Limb (tissue), 2 donors: Measurements from ENCODE around the gene SLC1A3.
"Not testable (repeated sequence)": the region's sequence is repeated elsewhere in the genome, so short reads cannot be mapped to it uniquely, and the experiment has no call there.

Experiments
- DNase-seq, 2 donors: peaks; one replicate each; pipeline ENCODE4 v3.0.0-alpha.2; 2016; ENCODE audit errors: extremely low spot score in 2 of 2

Gene SLC1A3

GRCh38 chr5:36630201-36631145, 24.1 kb downstream of the SLC1A3 start:
- no peak for DNase-seq

GRCh38 chr5:36631154-36631553, 24.7 kb downstream of the SLC1A3 start:
- no peak for DNase-seq

DNA sequence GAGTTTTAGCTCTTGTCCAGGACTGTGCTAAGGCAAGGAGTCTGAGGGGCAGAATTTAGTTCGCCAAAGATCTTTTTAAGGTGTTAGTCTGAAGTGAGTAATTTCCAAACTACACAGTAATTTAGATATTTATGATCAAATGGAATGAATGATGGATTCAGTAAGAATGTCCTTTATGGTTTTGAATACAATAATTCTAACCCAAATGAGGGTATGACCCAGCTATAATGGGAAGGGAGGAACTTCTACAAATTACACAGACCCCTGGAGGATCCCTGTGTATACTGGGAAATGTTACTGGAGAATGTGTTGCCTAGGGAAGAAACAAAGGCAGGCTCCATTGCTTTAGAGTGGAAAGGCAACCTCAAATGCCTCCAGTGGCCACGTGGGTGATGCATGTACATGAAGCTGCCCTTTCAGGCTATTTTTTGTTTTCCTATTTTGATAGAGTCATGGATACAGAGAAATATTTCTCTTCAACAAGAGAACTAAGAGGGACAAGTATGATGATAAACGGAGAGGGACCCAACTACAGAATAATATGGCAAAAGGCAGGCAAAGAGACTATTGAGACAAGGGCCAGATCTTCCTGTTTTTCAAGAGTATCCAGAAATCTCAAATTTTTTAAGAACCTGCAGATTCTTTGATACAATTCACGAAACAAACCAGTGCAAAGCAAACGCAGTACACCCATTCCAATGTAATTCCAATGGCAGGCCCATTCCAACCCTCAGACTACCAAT, 25.4 kb downstream of the SLC1A3 start:
- DNase-seq: no peak

DNA sequence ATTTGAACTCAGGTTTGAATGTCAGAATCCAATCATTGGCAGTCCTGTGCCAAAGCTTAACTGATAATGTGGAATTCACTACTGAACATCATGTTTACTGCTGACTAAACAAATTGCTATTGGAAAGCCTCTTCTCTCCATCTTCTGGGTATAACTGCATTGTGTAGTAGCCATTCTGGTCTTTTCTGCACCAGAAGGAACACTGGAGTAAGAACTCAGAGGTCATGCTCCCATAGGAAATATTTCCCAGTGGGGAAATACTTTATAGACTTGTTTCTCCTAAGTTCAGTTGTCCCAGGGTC, 25.9 kb downstream of the SLC1A3 start:
- DNase-seq: no peak

DNA sequence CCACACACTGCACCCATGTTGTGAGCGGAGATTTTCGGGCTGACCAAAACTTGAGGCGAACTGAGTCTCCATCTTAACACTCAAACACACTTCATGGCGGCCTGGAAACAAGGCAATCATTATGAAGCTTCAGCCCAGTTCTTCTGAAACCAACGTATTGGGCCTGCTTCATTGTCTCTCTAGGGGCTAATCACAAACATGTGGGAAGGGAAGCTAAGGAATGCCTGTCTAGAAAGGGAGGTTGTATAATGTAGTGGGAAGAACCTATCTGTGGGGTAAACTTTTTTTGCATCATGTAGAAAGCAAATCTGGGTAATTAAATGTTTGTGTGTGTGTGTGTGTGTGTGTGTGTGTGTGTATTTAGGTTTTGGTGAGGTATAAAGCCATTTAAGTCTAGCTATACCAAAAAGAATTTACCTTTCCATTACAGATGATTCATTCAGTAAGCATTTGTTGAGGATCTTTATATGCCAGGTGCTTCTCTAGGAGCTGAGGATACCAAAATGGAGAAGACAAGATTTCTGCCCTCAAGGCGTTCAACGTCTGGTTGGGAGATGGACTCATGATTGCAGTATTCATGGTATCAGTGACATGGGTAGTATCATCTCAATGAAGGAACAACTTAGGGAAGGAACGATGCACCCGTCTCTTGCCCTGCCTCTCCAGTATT, 29.4 kb downstream of the SLC1A3 start:
- DNase-seq: no peak

DNA sequence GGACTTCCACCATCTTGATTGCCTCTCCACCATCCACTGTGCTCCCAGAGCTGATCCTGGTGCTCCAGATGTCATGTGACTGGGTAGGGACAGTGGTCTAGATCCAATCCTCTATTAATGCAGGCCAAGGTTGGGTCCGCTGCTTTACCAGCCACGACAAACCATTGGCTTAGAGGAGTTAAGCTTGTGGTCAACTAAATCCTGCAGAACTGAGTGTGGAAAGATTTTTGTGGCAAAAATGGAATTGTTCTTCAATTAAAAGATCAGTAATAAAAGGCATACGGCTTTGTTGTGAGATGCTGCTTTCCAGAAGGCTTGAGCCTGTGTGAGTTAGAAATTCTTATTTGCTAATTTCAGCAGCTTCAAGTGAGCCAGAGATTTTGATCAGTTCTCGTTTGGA, 30.7 kb downstream of the SLC1A3 start:
- no peak for DNase-seq

- DNase-seq: no peak
These were observed 31.1 kb downstream of the SLC1A3 start for GRCh38 chr5:36637516-36637915.

DNA sequence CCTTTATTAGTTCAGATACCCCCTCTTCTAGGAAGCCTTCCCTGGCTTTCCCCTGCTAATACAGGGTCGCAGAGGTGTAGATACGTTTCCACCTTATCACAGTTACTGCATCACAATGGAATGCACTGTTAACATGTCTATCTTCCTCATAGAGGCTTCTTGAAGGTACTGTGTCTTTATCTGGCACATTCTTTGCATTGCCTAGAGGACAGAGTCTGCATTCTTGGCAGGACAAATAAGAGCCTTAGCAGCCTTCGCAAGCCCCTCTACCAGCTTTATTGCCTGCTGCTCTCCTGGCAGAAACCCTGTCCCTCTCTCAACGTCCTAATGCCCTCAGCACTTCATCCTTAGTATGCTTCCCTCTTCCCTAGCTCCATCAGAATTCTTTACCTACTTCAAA, 31.6 kb downstream of the SLC1A3 start:
- no peak for DNase-seq

DNA sequence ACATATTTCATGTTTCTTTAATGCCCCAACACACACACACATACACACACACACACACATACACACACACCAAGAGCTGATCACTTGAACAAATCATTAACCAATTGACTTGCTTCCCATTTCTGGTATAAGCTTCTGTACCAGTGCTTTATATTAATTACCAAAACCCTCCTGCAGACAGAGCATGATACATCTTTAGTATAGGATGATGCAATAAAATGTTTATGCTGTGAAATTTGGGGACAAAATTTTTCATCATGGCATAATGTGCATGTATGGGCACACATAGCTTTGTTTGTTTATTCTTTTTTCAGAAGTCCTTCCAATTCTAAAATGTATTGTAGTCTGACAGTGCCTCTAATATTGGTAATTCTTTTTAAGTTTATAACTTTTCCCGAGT, 34.5 kb downstream of the SLC1A3 start:
- DNase-seq: no peak

GRCh38 chr5:36641431-36641830, 35.0 kb downstream of the SLC1A3 start:
- no peak for DNase-seq

GRCh38 chr5:36642089-36642488, 35.7 kb downstream of the SLC1A3 start:
- DNase-seq: no peak

DNA sequence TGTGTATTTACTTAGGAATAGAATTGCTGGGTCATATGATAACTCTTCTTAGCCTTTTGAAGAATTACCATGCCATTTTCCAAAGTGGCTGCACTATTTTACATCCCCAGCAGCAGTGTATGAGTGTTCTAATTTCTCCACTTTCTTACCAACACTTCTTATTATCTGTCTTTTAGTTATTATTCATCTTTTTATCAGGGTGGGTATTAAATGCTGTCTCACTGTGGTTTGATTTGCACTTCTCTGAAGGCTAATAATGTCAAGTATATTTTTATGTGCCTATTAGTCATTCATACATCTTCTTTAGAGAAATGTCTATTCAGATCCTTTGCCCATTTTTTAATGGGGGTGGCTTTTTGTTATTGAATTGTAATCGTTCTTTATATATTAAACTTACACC, 36.8 kb downstream of the SLC1A3 start:
- no peak for DNase-seq

DNA sequence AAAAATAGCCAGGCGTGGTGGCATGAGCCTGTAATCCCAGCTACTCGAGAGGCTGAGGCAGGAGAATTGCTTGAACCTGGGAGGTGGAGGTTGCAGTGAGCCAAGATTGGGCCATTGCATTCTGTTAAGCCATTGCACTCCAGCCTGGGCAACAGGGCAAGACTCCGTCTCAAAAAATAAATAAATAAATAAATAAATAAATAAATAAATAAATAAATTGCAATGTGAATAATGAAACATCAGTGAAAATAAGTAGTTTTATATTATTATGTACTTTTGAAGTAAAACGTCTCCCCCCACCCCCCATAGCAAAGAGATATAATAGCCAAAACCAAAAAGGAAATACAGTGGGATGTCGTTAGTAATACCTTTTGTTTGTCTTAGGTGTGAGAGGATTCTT, 37.4 kb downstream of the SLC1A3 start:
- not testable (repeated sequence) for DNase-seq

GRCh38 chr5:36644727-36645126, 38.3 kb downstream of the SLC1A3 start:
- DNase-seq: no peak

DNA sequence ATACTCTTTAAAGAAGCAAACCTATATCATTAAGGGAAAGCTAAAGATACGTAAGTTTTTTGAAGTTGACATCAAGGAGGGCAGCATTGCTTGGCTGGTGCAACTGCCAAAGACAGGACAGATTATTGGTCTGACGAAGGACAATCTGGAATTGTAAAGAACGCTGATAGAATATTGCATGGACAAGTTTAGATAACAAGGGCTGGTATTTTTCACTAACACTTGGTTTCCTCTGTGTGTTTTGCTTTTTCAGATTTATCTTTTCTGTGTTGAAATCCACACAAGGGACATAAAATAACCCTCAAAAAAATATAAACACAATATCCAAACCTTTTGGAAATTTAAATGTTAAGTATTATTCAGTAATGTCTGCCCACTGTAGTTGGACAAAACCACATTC, 39.7 kb downstream of the SLC1A3 start:
- DNase-seq: no peak

- DNase-seq: no peak
These were observed 40.2 kb downstream of the SLC1A3 start for GRCh38 chr5:36646507-36647023.

GRCh38 chr5:36647046-36647445, 40.6 kb downstream of the SLC1A3 start:
- DNase-seq: no peak

GRCh38 chr5:36648426-36648825, 42.0 kb downstream of the SLC1A3 start:
- DNase-seq: no peak

DNA sequence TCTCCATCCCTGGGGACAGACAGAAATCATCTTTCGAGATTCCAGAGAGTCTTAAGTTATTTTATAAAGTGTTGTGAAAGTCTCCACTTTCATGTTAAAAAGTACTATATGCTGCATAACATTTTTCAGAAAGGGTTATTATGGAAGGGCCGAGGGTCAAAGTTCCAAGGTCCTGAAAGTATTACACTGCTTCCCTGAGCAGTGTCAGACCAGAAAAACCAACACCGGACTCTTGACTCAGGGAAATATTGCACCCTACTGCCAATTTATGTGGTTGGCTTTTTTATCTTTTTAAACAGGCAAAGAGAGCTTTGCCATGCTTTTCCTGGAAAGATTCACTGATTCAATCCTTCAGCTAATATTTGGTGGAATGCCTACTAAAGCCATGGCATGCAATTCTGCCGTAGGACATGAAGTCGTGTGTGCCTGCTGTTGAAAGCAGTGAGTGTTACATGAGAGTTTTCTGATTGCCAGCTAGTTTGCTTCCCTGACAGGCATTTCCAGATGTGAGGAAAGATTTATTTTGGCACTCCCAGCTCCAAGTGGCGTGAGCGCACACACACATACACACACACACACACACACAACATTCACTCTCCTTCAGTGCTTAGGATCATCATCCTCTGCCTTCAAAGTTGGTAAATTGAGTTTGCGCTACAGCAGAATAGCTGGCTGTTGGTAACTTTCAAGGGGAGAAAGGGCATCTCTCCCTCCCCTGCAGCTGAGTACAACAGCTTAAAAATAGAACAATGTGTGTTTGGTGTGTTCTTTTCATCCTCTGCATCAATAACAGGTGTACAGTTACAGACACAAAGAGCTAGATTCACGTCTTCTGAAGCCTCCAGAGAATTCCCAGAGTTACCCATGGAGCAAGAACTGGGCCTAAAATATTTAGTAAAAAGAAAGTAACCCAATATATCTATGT, 45.6 kb downstream of the SLC1A3 start:
- DNase-seq: peak in 1 of 2 donors; percentile 67

DNA sequence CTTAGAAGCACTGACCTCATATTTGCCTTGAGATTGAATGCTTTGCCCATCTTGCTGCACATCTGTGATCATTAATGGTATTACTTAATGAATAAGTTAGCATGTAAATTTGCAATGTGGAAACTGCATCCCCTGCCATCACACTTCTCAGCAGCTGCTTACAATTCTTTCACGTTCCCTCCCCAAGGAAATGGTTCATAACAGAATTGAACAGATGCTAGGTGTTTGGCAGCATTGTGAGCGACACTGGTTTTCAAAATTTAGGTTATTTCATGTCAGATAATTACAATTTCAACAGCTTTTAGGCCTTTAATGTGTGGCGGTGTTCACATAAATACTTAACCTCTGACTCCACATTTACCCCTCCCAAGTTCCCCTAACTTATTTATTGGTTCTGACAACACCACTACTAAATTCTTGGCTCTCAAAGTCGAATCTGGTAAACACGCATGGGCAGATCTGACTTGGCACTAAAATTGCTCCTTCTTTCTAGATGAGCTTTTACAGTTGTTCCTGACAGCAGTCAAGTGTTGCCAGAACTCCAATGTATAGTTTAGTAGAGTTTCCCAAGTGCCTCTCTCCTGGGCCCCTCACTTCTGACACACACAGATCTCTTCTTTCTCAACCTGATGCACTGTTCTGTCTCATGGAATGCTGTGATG, 46.8 kb downstream of the SLC1A3 start:
- DNase-seq: peak in 1 of 2 donors; percentile 85
